SH-SY5Y (cell line): ENCODE data around the gene ARL9.

Experiments used
- GATA2 ChIP-seq: IDR thresholded peaks from 2 replicates; pipeline ENCODE4 v1.6.1; 2011; ENCODE audit warnings: mild to moderate bottlenecking, low read depth, low read length
- GATA3 ChIP-seq: IDR thresholded peaks from 2 replicates; pipeline ENCODE4 v1.6.1; 2011; ENCODE audit warnings: low read depth, mild to moderate bottlenecking, low read length, moderate library complexity

- TF ChIP-seq GATA3, result no peak
- no peak for TF ChIP-seq GATA2
Observed at GRCh38 chr4:56465599-56466295, 39.8 kb upstream of the ARL9 start.
